ENCODE measurements around the gene MGAT4D.

GRCh38 chr4:140426610-140427105 lies 71.4 kb downstream of the MGAT4D start:
- no peak for TF ChIP-seq CTCF (optimal IDR thresholded peaks at IDR 0.05 in 1 of 3, IDR thresholded peaks at IDR 0.05 in 1 of 3, conservative IDR thresholded peaks at IDR 0.05 in 1 of 3; ENCODE audit: extremely low read depth in 1 of 3, insufficient read depth in 2 of 3, low read length in 3 of 3)
- TF ChIP-seq EZH2 (IDR thresholded peaks at IDR 0.05; ENCODE audit: low read length) = no peak

Data from keratinocyte (primary cell).